T1000 (cell line): ENCODE data around the gene ZSCAN2.
A peak's percentile ranks its signal among the peaks of the same experiment; 100 is the strongest.
"Not testable (repeated sequence)": the region's sequence is repeated elsewhere in the genome, so short reads cannot be mapped to it uniquely, and the experiment has no call there.

ENCODE experiments used
- DNase-seq: peaks from one replicate; lab custom pipeline; 2025; ENCODE audit warnings: mixed read lengths; lab: John Stamatoyannopoulos, UW

Gene ZSCAN2

GRCh38 chr15:84641871-84642270, 41.1 kb downstream of the ZSCAN2 start:
- DNase-seq = not testable (repeated sequence)

GRCh38 chr15:84642640-84643039, 41.8 kb downstream of the ZSCAN2 start:
- not testable (repeated sequence) for DNase-seq

GRCh38 chr15:84643838-84644237, 43.0 kb downstream of the ZSCAN2 start:
- DNase-seq = no peak

GRCh38 chr15:84645496-84645895, 44.7 kb downstream of the ZSCAN2 start:
- DNase-seq = no peak

- no peak for DNase-seq
Observed at GRCh38 chr15:84645997-84646396, 45.2 kb downstream of the ZSCAN2 start.

GRCh38 chr15:84647726-84648125, 46.9 kb downstream of the ZSCAN2 start:
- no peak for DNase-seq

GRCh38 chr15:84648539-84648938, 47.7 kb downstream of the ZSCAN2 start:
- DNase-seq = no peak

- DNase-seq = no peak
Observed at GRCh38 chr15:84649706-84650105, 48.9 kb downstream of the ZSCAN2 start.

GRCh38 chr15:84653584-84653909, 52.7 kb downstream of the ZSCAN2 start:
- DNase-seq = no peak

GRCh38 chr15:84653910-84654688, 53.3 kb downstream of the ZSCAN2 start, which contains the start of gene WDR73:
Gene WDR73 (minus strand): TSS chr15:84654283. CDS start chr15:84654274, 9 bp downstream.
- peak; percentile 87 for DNase-seq

- DNase-seq = peak; percentile 50
Observed at GRCh38 chr15:84654689-84655453, 54.1 kb downstream of the ZSCAN2 start.

- DNase-seq = no peak
Observed at GRCh38 chr15:84656972-84657371, 56.2 kb downstream of the ZSCAN2 start.

GRCh38 chr15:84657748-84658079, 56.9 kb downstream of the ZSCAN2 start:
- DNase-seq = no peak

- DNase-seq = peak; percentile 70
Observed at GRCh38 chr15:84658080-84658787, 57.4 kb downstream of the ZSCAN2 start, which contains the start of gene NMB. Gene NMB (minus strand): TSS chr15:84658199. CDS start chr15:84658152, 47 bp downstream.

GRCh38 chr15:84658788-84659411, 58.1 kb downstream of the ZSCAN2 start:
- no peak for DNase-seq

GRCh38 chr15:84659904-84660781, 59.3 kb downstream of the ZSCAN2 start:
- DNase-seq = no peak

- DNase-seq = no peak
Observed at GRCh38 chr15:84661001-84661400, 60.2 kb downstream of the ZSCAN2 start.

- no peak for DNase-seq
Observed at GRCh38 chr15:84666373-84666772, 65.6 kb downstream of the ZSCAN2 start.

- no peak for DNase-seq
Observed at GRCh38 chr15:84668221-84668982, 67.6 kb downstream of the ZSCAN2 start.

- no peak for DNase-seq
Observed at GRCh38 chr15:84669726-84670125, 68.9 kb downstream of the ZSCAN2 start.
